H1 (cell line): ENCODE data around the gene DNASE1. TPM values are rescaled to one million over a fixed set of nuclear protein-coding genes. Genes with fewer than 3 reads are reported as not detected.

ENCODE experiments used
- ASH2L ChIP-seq: fragments of 200-600, 300-600 bp; sonication (generic); IDR thresholded peaks from one replicate; pipeline ENCODE4 v1.7.1; 2017; ENCODE audit warnings: low read length
- EGR1 ChIP-seq: IDR thresholded peaks from 2 replicates; pipeline ENCODE4 v1.6.1; 2011; ENCODE audit warnings: low read depth, low read length, borderline replicate concordance
- KDM4A ChIP-seq: IDR thresholded peaks from one replicate; pipeline ENCODE4 v1.7.1; 2012; ENCODE audit warnings: low read depth, mild to moderate bottlenecking, moderate library complexity, low read length, inconsistent platforms; ENCODE audit not compliant: severe bottlenecking
- MAFK ChIP-seq: IDR thresholded peaks from 2 replicates; pipeline ENCODE4 v1.6.1; 2012; ENCODE audit warnings: low read depth, mild to moderate bottlenecking, improper control_type of control experiment, low read length
- POLR2AphosphoS5 ChIP-seq: IDR thresholded peaks from 2 replicates; pipeline ENCODE4 v1.6.1; 2011; ENCODE audit warnings: low read depth, low read length
- RBBP5 ChIP-seq: IDR thresholded peaks from 2 replicates; pipeline ENCODE4 v1.7.1; 2012; ENCODE audit warnings: low read depth, mild to moderate bottlenecking, inconsistent platforms, low read length, moderate library complexity, borderline replicate concordance
- polyA plus RNA-seq, 7 experiments: library from polyadenylated mRNA; depleted of rRNA in 3 of 7; stranded (reverse) in 5 of 7; unstranded in 2 of 7; fragments of >200 nt in 5 of 7; fragments of 200-250 nt in 2 of 7; gene quantifications; 1 replicate in 5 of 7; 2 replicates in 1 of 7; 4 replicates in 1 of 7; pipeline versions ENCODE4 v1.2.1 to v1.2.3, GENCODE V29; 2011 to 2013; ENCODE audit warnings: missing spikeins in 2 of 7, mixed read lengths in 2 of 7
- total RNA-seq: library from RNA; stranded (reverse); fragmentation: NEBNext Ultra II Directional; extraction: Animal tissue kit (Norgen Biotek cat#: 25700); gene quantifications from 2 replicates; pipeline ENCODE4 v1.2.1, GENCODE V29; 2021

The DNASE1 gene
- total and polyA plus RNA-seq, 2 of the 8 experiments (the other 6 are each of a cell fraction or from before 2014, with no cell fraction given) = 11.5 to 16.7 TPM

- TF ChIP-seq MAFK (no peak), POLR2AphosphoS5 (no peak), ASH2L (no peak), KDM4A (no peak), RBBP5 (no peak), EGR1 (no peak)
These were observed 16.2 kb downstream of the DNASE1 start (continued) for GRCh38 chr16:3670711-3671110.
